Effector CD8-positive, alpha-beta T cell (primary cell): Measurements from ENCODE around the gene CTNNA2.
"Not testable (repeated sequence)": the region's sequence is repeated elsewhere in the genome, so short reads cannot be mapped to it uniquely, and the experiment has no call there.

Source experiments
- DNase-seq: peaks from one replicate; lab custom pipeline; 2025; lab: John Stamatoyannopoulos, UW

CTNNA2 gene

DNA sequence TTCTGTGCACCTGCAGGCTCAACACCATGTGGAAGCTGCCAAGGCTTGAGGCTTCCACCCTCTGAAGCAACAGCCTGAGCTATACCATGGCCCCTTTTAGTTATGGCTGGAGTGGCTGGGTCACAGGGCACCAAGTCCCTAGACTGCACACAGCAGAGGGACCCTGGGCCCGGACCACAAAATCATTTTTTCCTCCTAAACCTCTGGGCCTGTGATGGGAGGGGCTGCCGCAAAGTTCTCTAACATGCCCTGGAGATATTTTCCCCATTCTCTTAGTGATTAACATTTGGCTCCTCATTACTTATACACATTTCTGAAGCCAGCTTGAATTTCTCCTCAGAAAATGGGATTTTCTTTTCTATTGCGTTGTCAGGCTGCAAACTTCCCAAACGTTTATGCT, 691.1 kb downstream of the CTNNA2 start:
- not testable (repeated sequence) for DNase-seq

DNA sequence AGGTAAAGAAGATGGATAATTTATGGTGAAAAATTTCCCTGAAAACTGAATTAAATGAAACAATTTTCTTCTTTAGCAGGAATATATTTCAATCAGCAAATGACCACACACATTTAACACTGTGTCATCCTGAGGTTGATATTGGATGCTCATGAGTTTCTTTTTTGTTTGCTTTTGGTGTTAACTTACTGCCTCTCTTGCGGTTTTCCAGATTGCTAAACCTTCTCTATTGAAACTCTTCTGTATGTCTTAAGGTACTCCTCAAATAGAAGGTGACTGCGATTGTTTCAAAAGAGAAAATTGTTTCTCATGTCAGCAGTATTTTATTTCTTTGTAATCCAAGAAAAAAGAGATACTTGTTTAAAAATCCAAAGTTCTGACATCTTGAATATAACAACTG, 692.6 kb downstream of the CTNNA2 start:
- DNase-seq = no peak

DNA sequence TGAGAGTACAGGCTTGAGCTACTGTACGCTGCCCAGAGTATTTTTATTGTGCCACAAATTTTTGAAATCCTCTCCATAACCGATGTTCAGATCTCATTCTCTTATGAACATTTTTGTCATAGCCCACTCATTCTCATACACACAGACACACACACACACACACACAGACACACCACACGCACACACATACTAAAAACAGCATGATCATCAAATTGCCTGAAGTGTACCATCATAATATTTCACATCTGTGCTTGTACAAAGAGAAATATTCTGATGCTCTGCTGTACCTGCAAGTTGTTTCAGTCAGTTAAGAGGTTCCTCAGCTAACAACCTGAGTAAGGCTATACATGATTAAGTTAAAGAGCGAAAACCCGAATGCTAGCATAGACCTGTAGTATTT, 696.6 kb downstream of the CTNNA2 start:
- no peak for DNase-seq

DNA sequence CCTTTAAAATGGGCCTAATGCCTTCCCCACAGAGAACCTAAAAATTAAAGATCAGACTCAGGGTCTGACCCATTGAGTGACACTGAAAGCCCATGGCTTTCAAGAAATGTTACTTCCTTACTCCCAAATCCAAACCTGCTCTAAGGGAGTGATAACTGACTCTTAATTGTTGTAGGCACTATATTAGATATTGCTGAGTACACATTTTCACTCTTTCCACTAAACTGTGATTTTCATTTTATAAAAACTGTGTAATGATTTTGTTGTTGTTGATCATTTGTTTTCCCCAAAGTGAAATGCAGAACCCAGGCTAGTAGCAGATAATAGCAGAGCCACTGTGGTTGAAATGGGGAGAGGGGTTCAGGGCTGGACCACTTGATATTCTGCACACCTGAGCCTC, 704.6 kb downstream of the CTNNA2 start:
- no peak for DNase-seq

DNA sequence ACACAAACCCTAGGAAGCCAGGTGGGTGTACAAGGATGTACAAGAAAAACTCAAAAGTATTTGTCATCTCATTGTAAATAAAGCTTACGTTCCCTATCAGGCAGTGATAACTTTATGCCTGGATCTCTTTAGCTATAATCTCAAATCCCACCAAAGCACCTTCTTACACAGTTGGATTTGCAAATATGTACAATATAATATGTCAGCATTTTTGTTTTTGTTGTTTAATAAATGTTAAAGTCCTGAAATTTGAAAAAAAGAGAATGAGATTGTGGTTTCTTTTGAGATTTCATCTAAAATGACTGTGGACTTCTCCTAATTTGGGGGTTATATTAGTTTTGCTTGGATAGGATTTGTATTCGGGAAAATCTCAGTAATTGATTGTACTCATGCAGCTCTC, 709.8 kb downstream of the CTNNA2 start:
- DNase-seq = no peak

DNA sequence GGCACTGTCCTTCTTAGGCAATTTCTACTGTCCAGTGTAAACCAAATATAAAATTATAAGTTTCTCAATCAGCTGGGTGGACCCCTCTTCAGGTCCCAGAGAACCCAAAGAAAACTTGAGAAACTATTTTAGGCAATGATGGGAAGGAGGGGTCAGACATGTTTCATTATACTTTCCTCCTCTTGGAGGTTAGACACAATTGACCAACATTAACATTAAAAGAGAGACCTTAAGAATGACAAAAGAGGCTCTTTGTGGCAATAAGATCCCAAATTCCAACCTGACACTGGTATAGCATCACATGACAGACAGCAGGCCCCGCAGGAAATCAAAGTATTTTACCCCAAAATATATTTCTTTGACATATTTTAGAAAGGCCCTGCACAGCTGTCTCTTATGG, 718.6 kb downstream of the CTNNA2 start:
- no peak for DNase-seq

DNA sequence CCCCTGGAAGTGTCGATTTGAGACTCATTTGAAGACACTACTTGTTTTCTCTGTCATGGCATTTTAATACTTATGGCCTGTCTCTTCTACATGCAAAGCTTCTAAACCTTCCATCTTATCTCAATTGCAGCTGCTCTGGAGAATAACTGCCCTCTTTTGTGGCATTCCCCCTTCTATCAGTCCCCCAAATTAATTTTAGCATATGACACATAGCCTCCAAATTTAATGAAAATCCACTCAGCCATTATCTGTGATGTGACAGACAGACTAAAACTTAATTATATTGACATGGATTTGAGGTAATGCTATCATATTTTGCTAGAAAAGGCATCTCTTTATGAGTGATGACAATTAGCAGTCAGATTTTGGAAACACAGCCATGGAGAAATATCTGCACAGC, 720.5 kb downstream of the CTNNA2 start:
- no peak for DNase-seq

DNA sequence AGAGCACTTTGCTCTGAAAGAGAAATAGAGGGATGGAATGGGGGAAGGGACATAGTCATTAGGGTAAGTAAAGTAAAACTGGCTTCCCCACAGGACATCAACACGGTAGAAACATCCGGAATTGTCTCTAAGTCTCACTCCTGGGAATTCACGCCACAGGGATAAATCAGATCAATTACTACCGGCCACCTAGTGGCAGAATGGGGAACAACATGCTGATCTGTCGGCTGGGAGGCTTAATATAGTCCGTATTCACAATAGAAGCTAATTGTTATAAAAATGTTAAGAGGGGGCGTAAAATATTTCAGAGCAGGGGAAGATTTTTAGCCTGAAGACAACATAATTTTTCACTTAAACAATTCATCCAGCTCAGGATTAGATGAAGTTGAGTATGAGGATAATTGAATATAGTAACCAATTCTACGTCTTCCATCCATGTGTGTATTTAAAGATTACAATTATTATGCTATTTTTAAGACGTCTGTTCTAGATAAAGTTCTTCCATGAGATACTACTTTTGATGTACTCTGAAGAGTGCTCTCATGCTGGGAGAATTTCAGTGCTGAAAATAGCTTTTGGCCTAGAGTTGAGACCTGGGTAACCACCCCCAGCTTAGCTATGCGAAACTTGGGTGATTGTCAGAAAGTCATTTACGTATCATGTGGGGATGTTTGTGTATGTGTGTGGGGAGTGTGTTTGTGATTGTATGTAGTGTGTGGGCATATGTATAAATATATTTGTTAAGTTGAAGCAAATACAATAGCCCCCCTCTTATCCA, 726.0 kb downstream of the CTNNA2 start:
- no peak for DNase-seq

DNA sequence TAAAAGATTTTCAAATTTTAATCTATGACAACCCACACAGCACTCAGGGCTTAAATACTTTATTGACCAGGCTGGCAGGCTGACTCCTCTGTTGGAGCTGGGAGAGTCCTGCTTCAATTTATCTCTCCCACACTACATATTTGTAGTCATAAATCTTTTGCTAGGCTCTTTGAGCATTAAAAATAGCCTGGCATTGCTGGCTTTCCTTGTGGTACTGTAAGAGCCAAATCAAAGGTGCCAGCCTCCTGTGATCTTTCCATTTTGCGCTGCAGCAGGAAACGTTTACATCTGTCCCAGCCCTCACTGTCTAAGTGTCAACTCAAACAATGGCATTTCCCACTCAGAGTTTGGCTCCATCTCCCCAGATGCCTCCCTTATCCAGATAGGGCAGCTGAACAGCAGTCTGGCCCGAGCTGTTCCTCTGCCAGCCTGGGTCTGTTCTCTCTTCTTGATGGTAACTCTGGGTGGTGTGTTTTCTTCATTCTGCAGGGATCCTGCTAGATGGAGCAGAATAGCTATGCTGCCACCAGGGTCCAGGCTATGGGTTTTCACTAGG, 729.6 kb downstream of the CTNNA2 start:
- DNase-seq = no peak

DNA sequence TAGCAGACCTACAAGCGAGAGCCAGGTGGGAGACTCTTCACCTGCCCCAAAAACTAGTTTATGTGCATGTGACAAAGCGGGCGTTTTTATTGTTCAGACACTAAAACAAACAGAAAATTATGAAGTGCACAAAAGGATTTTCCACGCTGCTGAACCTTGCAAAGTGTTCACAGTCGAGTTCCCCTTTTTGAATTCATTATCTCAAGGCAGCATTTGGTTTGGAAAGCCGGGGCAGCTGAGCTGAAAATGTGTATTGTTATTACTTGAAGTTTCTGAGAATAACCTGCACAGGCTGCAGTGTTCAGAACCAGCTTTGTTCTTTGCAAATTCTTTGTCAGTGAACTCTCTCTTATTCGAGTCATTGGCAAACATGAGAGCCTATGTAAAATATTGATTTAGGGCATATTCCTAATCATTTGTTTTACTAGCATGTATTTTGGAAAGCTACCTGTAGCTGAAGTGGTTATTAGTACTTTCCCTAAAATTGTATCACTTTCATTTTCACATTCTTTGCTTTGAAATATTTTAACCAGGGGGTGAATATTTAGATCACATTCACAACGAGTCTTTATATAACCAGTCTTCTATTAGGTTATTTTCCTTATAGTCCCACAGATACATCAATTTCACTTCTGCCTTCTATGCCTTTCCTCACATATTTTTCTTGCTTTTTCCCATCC, 732.2 kb downstream of the CTNNA2 start:
- no peak for DNase-seq

DNA sequence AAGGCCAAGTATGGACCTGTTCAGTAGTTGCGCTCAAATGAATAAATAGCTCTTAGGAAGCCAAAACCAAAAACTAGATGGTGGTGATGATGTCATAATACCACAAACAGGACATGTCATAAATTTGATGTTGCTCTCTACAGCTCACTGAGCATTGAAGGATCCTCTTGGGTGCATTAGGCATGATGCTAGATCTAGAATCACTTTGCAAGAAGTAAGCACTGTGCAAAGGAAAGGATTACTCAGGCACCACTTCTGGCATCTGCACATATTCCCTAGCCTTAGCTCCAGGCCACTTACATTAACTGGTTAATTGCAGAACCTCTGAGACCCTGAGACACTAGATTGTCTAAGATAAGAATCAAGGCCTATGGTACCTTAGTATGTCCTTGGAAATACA, 733.7 kb downstream of the CTNNA2 start:
- DNase-seq = no peak

DNA sequence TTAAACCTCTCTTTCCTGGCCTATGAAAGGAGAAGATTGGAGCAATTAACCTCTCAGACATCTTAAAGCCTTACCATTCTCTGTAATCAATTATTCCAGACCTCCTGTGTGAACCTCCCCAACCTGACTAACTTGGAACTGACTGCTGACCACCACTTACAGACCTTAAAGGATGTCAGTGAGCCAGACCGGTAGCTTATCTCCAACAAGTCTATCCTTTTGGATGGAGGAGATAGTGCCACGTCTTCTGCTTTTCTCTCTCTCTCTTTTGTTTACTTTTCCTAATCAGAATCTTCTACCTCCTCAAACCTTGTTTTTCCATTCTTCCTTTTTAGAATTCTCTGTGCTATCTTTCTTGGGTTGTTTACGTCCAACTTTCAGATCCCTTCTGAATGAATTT, 734.5 kb downstream of the CTNNA2 start:
- DNase-seq = no peak

DNA sequence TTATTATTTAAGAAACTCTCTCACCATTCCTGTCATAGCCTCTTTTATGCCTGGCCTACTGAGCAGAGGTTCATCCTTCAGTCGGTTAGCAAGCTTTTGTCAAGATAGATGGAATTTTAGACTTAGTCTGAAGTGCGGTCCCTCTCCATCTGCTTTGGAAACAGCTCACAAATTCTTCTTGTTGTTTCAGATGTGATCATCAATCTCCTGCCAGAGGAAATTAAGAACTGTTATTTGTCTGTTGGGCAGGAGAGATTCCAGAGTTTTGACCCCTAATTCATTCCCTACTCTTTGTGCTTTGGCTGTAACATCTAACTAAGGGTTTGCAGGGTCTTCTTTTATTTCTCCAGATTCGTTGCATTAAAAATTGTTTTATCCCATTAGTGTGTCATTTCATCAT, 735.3 kb downstream of the CTNNA2 start:
- no peak for DNase-seq

DNA sequence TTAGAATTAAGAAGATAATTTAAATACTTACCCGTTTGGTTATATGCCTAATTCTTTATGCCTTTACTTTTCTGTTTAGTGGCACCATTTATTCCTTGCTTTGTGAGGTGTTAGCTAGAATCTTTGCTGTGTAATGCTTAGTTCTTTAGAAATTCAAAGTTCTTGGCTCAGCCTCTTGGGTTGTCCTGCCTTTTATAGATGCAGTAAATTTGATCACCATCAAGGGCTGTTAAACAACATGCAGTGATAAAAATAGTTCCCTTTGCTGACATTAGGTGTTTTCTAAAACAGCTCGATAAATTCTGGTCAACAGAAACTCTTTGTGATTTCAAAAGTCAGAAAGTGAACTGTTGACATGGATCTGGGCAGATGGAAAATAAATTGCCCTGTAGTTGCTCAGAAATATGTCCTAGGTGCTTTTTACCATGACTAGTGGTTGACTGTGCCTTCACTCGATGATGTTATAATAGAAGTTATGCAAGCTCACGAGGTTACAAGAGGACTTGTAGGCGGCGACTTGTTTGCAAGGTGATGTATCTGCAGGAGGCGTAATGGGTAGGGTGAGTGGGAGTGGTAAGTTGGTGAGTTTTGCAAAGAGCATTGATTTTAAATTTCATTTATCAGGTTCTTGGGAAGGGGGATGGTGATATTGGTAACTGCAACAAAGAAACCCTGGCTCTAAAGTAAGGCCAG, 739.6 kb downstream of the CTNNA2 start:
- no peak for DNase-seq

DNA sequence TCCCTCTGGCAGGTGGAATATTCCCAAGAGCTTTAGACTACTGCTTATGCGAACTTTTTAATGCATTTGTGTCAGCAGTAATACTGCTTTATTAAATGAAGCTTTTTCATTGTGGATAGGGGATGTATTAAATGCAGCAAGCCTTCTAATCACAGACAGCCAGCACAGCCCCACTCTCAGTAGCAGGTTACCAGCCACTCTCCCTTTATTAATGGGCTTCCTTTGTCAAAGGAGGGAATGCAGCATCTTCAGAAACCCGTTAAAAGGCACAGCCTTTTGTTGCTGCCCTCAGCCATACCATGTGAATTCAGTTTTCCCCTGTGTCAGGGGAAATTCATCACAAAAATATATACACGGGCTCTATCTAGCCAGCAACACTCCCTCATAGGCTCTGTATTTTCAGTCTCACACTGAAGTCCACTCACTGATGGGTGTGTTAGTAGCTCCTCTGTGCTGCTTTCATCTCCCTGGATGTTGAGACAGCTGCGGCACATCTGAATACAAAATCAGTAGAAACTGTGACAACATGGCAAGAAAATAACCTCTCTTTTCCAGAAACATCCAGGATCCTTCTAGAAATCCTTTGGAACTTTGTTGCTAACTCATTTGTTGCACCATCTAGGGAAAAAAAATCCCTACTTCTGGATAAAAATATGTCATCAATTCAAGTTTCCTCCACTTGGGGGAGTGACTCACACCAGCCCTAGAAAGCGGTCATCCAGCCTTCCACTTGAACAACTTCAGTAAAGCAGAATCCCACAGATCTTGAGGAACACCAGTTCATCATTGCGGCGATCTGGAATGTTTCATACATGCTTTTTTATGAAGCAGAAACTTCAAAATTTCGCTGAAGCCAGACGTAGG, 743.3 kb downstream of the CTNNA2 start:
- no peak for DNase-seq

DNA sequence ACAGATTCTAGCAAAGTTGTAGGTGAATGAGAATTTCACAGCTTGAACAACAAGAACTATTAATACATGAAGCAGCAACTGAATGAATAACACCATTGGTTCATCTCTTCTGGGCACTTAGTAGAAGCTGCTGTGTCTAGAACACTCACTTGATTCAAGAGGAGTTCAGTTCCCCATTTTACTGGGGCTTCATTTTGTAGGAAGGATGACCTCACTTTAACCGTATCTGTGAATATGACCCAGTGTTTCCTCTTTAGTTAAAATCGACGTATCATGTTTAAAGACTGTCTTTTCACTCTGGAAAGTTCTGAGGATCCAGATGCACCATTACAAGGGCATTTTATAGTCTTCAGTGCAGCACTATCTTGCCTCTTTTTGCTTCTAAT, 743.9 kb downstream of the CTNNA2 start:
- DNase-seq = no peak

DNA sequence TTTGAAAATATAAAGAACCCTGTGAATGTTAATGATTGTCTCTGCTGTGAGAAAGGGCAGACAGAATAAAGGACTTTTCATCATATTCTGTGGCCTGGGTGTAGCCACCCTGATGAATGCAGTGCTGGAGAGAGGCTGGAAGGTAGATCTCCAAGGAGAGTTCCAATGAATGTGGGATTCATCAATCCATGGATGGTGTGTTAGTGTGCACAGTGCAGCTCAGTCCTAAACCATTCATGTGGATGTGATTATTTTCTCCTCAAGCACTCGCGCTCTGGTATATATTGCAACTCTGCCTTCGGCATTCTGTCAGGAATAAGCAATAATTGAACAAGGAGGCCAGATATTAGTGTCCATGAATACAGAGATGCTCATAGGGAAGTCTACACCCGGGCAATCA, 744.6 kb downstream of the CTNNA2 start:
- DNase-seq = no peak

DNA sequence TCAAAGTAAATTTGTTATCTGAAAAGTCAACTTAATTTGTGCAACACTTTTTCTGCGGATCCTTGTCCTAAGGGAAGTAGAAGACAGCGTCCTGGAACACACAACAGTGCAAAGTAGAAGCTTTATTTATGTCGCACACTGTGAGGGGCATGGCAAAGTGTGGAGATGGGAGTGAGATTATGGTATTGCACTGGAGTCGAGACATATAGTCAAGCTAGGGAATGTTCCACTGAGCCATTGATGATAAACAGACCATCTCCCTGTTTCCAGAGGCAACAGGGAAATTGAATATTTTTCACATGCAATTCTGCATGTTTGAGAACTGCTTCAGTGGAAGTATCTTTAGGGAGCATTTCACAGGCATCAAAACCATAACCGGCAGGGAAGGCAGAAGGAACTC, 745.5 kb downstream of the CTNNA2 start:
- no peak for DNase-seq

DNA sequence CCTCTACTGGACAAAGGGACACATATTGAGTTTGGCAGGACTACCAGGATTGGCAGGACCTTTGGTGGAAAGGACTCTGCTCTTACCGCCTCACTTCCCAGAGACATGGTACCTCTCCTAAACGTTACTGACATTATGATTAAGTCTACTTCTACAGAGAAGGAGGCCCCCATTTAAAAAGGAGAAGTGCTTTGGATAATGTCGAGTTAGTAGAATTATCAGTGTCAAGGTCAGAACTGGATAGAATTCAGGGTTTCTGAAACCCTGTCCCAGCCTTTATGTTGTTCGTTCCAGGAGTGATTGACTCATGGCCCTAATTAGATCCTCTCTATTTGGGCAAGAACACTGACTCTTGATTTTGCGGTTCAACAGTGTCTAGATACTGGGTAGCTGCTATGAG, 745.9 kb downstream of the CTNNA2 start:
- no peak for DNase-seq

DNA sequence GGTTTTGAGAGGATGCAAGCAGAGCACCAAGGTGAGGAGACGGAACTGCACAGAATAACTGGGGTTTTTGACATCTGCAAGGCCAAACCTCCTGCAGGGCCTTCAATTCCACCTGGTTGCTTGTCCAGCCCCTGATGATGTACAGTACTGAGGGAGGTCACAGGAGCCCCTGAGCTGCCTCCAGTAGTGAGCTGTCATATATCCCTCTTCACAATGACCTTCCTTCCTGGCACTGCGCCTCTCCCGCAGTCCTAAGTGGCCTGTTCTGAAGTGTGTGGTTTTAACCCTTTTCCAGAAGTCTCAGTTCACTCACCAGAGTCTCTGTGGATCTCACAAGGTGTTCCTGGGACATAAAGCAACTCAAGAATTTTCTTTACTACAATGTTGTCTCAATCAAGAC, 746.4 kb downstream of the CTNNA2 start:
- no peak for DNase-seq

DNA sequence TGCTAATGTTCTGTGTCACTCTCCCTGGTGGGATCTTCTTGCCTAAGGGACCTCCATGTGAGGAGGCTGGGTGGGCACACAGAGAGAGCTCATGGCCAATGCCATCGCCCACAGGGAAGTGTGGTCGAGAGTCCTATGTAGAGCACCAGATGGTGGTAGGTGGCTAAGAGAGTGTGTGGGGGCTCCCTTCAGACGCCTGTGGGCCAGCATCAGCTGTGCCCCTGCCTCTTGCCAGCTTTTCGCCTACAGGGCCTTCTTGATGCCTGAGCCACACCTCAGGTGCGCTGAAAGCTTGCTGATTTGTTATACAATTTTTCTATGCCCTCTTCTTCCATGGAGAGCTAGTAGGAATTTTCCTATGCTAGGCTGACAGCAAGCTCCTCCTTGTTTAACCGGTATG, 753.4 kb downstream of the CTNNA2 start:
- no peak for DNase-seq

DNA sequence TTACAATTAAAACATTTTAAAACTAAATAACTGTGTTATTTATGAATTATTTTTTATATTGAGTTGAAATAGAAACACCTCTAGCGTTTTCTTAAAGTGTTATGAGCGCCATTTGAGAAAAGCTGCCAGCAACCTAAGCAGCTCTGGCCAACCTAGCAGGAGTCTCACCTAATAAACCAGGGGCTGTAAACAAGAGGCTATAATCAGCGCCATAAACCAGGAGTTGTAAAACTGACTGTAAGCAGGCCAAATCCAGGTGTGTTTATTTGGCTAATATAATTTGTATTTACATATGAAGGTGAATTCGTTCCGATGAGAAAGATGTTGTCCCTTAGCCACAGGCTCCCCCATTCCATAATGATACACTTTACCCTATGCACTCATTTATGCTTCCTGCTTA, 757.0 kb downstream of the CTNNA2 start:
- DNase-seq = no peak
